ENCODE data around the gene PSMG1.
"Not testable (repeated sequence)": the region's sequence is repeated elsewhere in the genome, so short reads cannot be mapped to it uniquely, and the experiment has no call there.

The PSMG1 gene

GRCh38 chr21:39183272-39184049, at the start of gene PSMG1:
Gene PSMG1 (minus strand): TSS chr21:39183451. CDS start chr21:39183385, 66 bp downstream.
- peak; percentile 97 for DNase-seq

- no peak for DNase-seq
These were observed 49.6 kb upstream of the PSMG1 start for GRCh38 chr21:39232861-39233291.

GRCh38 chr21:39224930-39225329, 41.7 kb upstream of the PSMG1 start:
- peak; percentile 8 for DNase-seq

GRCh38 chr21:39221997-39222486, 38.8 kb upstream of the PSMG1 start:
- no peak for DNase-seq

- no peak for DNase-seq
These were observed 38.2 kb upstream of the PSMG1 start for GRCh38 chr21:39221282-39221996.

- DNase-seq, result not testable (repeated sequence)
These were observed 37.6 kb upstream of the PSMG1 start for GRCh38 chr21:39220875-39221274.

GRCh38 chr21:39220150-39220549, 36.9 kb upstream of the PSMG1 start:
- DNase-seq, result no peak

- DNase-seq, result no peak
These were observed 34.8 kb upstream of the PSMG1 start for GRCh38 chr21:39218082-39218409.

GRCh38 chr21:39217356-39218081, 34.3 kb upstream of the PSMG1 start:
- no peak for DNase-seq

- no peak for DNase-seq
These were observed 33.0 kb upstream of the PSMG1 start for GRCh38 chr21:39216290-39216689.

- DNase-seq, result no peak
These were observed 31.8 kb upstream of the PSMG1 start for GRCh38 chr21:39215078-39215477.

- no peak for DNase-seq
These were observed 26.1 kb upstream of the PSMG1 start for GRCh38 chr21:39209334-39209688.

GRCh38 chr21:39208624-39209333, 25.5 kb upstream of the PSMG1 start:
- no peak for DNase-seq

GRCh38 chr21:39204134-39204533, 20.9 kb upstream of the PSMG1 start:
- DNase-seq, result no peak

GRCh38 chr21:39198800-39199199, 15.5 kb upstream of the PSMG1 start:
- DNase-seq, result no peak

GRCh38 chr21:39197448-39198233, 14.4 kb upstream of the PSMG1 start:
- DNase-seq, result no peak

GRCh38 chr21:39196838-39197237, 13.6 kb upstream of the PSMG1 start:
- DNase-seq, result no peak

- no peak for DNase-seq
These were observed 13.1 kb upstream of the PSMG1 start for GRCh38 chr21:39196310-39196709.

GRCh38 chr21:39193380-39193779, 10.1 kb upstream of the PSMG1 start:
- DNase-seq, result no peak

GRCh38 chr21:39189857-39190604, 6.8 kb upstream of the PSMG1 start:
- peak; percentile 51 for DNase-seq

- DNase-seq, result no peak
These were observed 5.4 kb upstream of the PSMG1 start for GRCh38 chr21:39188521-39189139.

All from activated CD4-positive, alpha-beta T cell treated with anti-CD3 and anti-CD28 coated beads, Interleukin-10, Interleukin-2, amounts not matched to agents 100 ng/mL and 50 ng/mL, durations not matched to agents 16 hours and 8 hours (primary cell).